Measurements from ENCODE around the gene TOP2A. TPM values are rescaled to one million over a fixed set of nuclear protein-coding genes. Genes with fewer than 3 reads are reported as not detected.

The TOP2A gene
- under 1 TPM; 0.15 to 0.84 (median 0.46) TPM for total RNA-seq
- under 1 TPM in 2 of 3 donors, not detected in 1; 0.14 to 0.18 TPM for polyA plus RNA-seq
- long read RNA-seq, donor 1, partial matches to known transcripts = 1 of 1 reads
- long read RNA-seq, donor 1, other reads (novel, unspliced or antisense) = 0 of 1 reads
- long read RNA-seq, donor 2, partial matches to known transcripts = 1 of 1 reads
- long read RNA-seq, donor 2, other reads (novel, unspliced or antisense) = 0 of 1 reads

- DNase-seq (peak; percentile 89 to 93), ATAC-seq (peak; percentile 100)
- Histone ChIP-seq H3K4me1 (peaks cover 5% of the 10 kb centered on the region), H3K36me3 (ENCODE audit: insufficient read depth in 1 of 2, low read depth in 1 of 2) (no peaks in the 10 kb centered on the region), H3K9me3 (no peaks in the 10 kb centered on the region), H3K27me3 (ENCODE audit: insufficient read depth in 3 of 3, low read length in 2 of 3) (peaks cover 0 to 6% (median 0%) of the 10 kb centered on the region in 3 donors), H3K27ac (peak within 1 kb of the TSS; percentile 14), H3K4me3 (peak within 1 kb of the TSS; percentile 69)
- no peak for TF ChIP-seq CTCF (IDR thresholded peaks at IDR 0.05)
- 0 to 1% (median 1%) methylated on average over 49 of the region's 49 CpGs for WGBS, 3 donors
- intact Hi-C loops (cut with DNase I) = loop anchor here in 1 of 2 donors (2.0 kb wide), 1 partner anchor 115 kb away; no protein-coding TSS in a partner anchor
Observed at GRCh38 chr17:40417609-40418427, at the start of gene TOP2A. TSS of gene TOP2A (minus strand) at chr17:40417896. CDS start at chr17:40417791, 105 bp downstream.

- intact Hi-C loops (cut with DNase I) = no loop called here
- ATAC-seq = no peak
Observed at GRCh38 chr17:40467281-40467867, 49.7 kb upstream of the TOP2A start.

DNA sequence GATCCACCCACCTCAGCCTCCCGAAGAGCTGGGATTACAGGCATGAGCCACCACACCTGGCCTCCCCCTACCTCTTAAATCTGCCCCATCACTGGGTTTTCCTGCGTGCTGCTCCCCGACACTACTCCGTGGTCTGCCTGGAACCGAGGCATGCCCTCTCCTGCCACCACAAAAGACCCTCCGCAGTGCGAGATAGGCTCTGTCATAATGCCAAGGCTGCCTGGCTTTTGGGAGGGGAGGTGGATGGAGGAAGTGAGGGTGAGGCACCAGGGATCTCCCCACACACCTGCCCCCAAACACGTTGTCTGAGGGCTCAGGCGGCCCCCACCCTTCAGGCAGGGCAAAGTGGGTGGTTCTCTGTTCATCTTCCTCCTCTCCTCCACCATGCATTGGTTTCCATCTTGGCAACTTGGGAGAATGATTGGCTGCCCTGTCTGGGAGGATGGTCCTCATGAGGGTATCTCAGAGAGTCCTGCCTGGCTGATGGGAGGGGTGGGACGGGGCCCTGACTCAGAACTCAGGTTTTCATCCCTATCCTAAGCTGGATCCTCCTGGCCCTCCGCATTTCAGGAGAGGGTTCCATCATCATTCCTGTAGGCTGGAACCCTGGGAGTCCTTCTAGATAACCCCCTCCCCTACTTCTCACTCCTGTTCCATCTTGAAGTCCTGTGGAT lies 48.7 kb upstream of the TOP2A start:
- no peak overlapping the region for H3K27ac ChIP-seq
- WGBS, 3 donors = 81 to 85% (median 83%) methylated on average over 11 of the region's 11 CpGs
- H3K36me3 ChIP-seq (ENCODE audit: insufficient read depth in 1 of 2, low read depth in 1 of 2) = no peaks in the 10 kb centered on the region
- intact Hi-C loops (cut with DNase I) = no loop called here
- no peaks in the 10 kb centered on the region for H3K4me1 ChIP-seq
- H3K27me3 ChIP-seq (ENCODE audit: insufficient read depth in 3 of 3, low read length in 2 of 3) = no peaks in the 10 kb centered on the region
- DNase-seq (no peak), ATAC-seq (no peak)
- no peaks in the 10 kb centered on the region for H3K9me3 ChIP-seq
- no peak for TF ChIP-seq CTCF (IDR thresholded peaks at IDR 0.05)
- no peak overlapping the region for H3K4me3 ChIP-seq

More at GRCh38 chr17:40467281-40467867, 49.7 kb upstream of the TOP2A start:
- Histone ChIP-seq H3K9me3 (no peaks in the 10 kb centered on the region), H3K27ac (no peak overlapping the region), H3K27me3 (ENCODE audit: insufficient read depth in 3 of 3, low read length in 2 of 3) (no peaks in the 10 kb centered on the region), H3K4me1 (no peaks in the 10 kb centered on the region), H3K36me3 (ENCODE audit: insufficient read depth in 1 of 2, low read depth in 1 of 2) (no peaks in the 10 kb centered on the region), H3K4me3 (no peak overlapping the region)
- TF ChIP-seq CTCF (IDR thresholded peaks at IDR 0.05) = no peak
- 83 to 91% (median 89%) methylated on average over 2 of the region's 2 CpGs for WGBS, 3 donors
- DNase-seq = no peak

- DNase-seq = no peak
- H3K4me3 ChIP-seq = no peak overlapping the region
- H3K27ac ChIP-seq = no peak overlapping the region
- TF ChIP-seq CTCF (IDR thresholded peaks at IDR 0.05) = no peak
- ATAC-seq = no peak
- H3K4me1 ChIP-seq = no peaks in the 10 kb centered on the region
- no peaks in the 10 kb centered on the region for H3K9me3 ChIP-seq
- intact Hi-C loops (cut with DNase I) = no loop called here
- no peaks in the 10 kb centered on the region for H3K27me3 ChIP-seq (ENCODE audit: insufficient read depth in 3 of 3, low read length in 2 of 3)
- 83 to 88% (median 86%) methylated on average over 5 of the region's 5 CpGs for WGBS, 3 donors
- H3K36me3 ChIP-seq (ENCODE audit: insufficient read depth in 1 of 2, low read depth in 1 of 2) = no peaks in the 10 kb centered on the region
Observed at GRCh38 chr17:40464392-40464855, 46.7 kb upstream of the TOP2A start.
